H1 (cell line): ENCODE results near the gene FASLG. TPM values are rescaled to one million over a fixed set of nuclear protein-coding genes. Genes with fewer than 3 reads are reported as not detected.
A peak's percentile ranks its signal among the peaks of the same experiment; 100 is the strongest.

ENCODE experiments used
- CTCF ChIA-PET: fragments of 300-600 bp; sonication (Branson Sonifier 250); formaldehyde crosslinking; loops from one replicate; lab custom pipeline; 2021; ENCODE audit not compliant: partially characterized antibody; lab: Charles Lee
- POLR2A ChIA-PET: fragments of 300-600 bp; sonication (Branson Sonifier 250); formaldehyde crosslinking; loops from one replicate; lab custom pipeline; 2021; ENCODE audit warnings: inconsistent platforms; ENCODE audit not compliant: partially characterized antibody; lab: Charles Lee
- DNase-seq, 2 experiments: peaks; one replicate each; pipeline versions ENCODE4 v3.0.0 to v3.0.0-alpha.2; 2010 to 2022; ENCODE audit warnings: low spot score in 2 of 2, low read depth in 1 of 2, mixed read lengths in 1 of 2
- FAIRE-seq: peaks from 2 replicates; lab custom pipeline; 2011; peaks lifted over from hg19 to GRCh38; lab: Jason Lieb, UNC
- H2AFZ ChIP-seq: 2 replicates; pipeline ENCODE4 v1.8.1; 2012; ENCODE audit warnings: low read length, inconsistent platforms
- H2AK5ac ChIP-seq: 2 replicates; pipeline ENCODE4 v1.6.1; 2013; ENCODE audit warnings: low read depth, low read length
- H2BK120ac ChIP-seq: replicated peaks from 2 replicates; pipeline ENCODE3; 2013; ENCODE audit warnings: low read depth, low read length, inconsistent platforms
- H2BK12ac ChIP-seq: 2 replicates; pipeline ENCODE4 v1.6.1; 2013; ENCODE audit warnings: low read depth, low read length
- H2BK15ac ChIP-seq: 2 replicates; pipeline ENCODE4 v1.6.1; 2013; ENCODE audit warnings: low read length
- H2BK20ac ChIP-seq: 2 replicates; pipeline ENCODE4 v1.6.1; 2013; ENCODE audit warnings: low read length
- H2BK5ac ChIP-seq: 2 replicates; pipeline ENCODE4 v1.6.1; 2013; ENCODE audit warnings: low read depth, low read length
- H3K14ac ChIP-seq: 2 replicates; pipeline ENCODE4 v1.6.1; 2013; ENCODE audit warnings: inconsistent platforms; ENCODE audit not compliant: insufficient read length
- H3K18ac ChIP-seq: 2 replicates; pipeline ENCODE4 v1.6.1; 2013; ENCODE audit warnings: low read length; ENCODE audit errors: extremely low read depth
- H3K23ac ChIP-seq: 2 replicates; pipeline ENCODE4 v1.6.1; 2013; ENCODE audit warnings: inconsistent platforms; ENCODE audit not compliant: insufficient read length
- H3K23me2 ChIP-seq: 2 replicates; pipeline ENCODE4 v1.6.1; 2013; ENCODE audit warnings: low read depth, low read length
- H3K27ac ChIP-seq: 2 replicates; pipeline ENCODE4 v1.6.1; 2011; ENCODE audit warnings: low read depth, low read length, inconsistent platforms
- H3K27me3 ChIP-seq, 4 experiments: replicated peaks in 1 of 4; 1 replicate in 1 of 4; 2 replicates in 3 of 4; pipeline versions ENCODE4 v1.6.1 to v1.8.1; 2011 to 2013; ENCODE audit warnings: low read length in 3 of 4, mild to moderate bottlenecking in 3 of 4, inconsistent platforms in 2 of 4, mixed read lengths in 2 of 4, moderate library complexity in 1 of 4; ENCODE audit not compliant: control insufficient read depth in 3 of 4, insufficient read depth in 3 of 4; ENCODE audit errors: extremely low read depth in 1 of 4
- H3K36me3 ChIP-seq, 4 experiments: 2 replicates each; pipeline versions ENCODE4 v1.6.1 to v1.8.1; 2011 to 2013; ENCODE audit warnings: mild to moderate bottlenecking in 4 of 4, low read length in 3 of 4, moderate library complexity in 2 of 4, control low read depth in 1 of 4, inconsistent platforms in 1 of 4; ENCODE audit not compliant: insufficient read depth in 4 of 4, control insufficient read depth in 2 of 4
- H3K4ac ChIP-seq: replicated peaks from 2 replicates; pipeline ENCODE3; 2013; ENCODE audit warnings: low read length, low read depth, mixed read lengths, inconsistent platforms; ENCODE audit not compliant: insufficient read length
- H3K4me1 ChIP-seq, 4 experiments: replicated peaks in 1 of 4; 1 replicate in 1 of 4; 2 replicates in 3 of 4; pipeline versions ENCODE4 v1.6.1 to v1.8.1; 2011 to 2013; ENCODE audit warnings: low read length in 3 of 4, inconsistent platforms in 2 of 4, mixed read lengths in 1 of 4; ENCODE audit not compliant: insufficient read depth in 4 of 4, control insufficient read depth in 3 of 4
- H3K4me2 ChIP-seq, 2 experiments: 2 replicates each; pipeline versions ENCODE4 v1.6.1 to v1.8.1; 2011 to 2013; ENCODE audit warnings: low read depth in 2 of 2, low read length in 2 of 2, control low read depth in 1 of 2, inconsistent platforms in 1 of 2, mild to moderate bottlenecking in 1 of 2; ENCODE audit not compliant: insufficient read depth in 1 of 2
- H3K4me3 ChIP-seq, 4 experiments: fragments of 200-600, 300-600 bp in 1 of 4; sonication (generic), shearing (Covaris generic), sonication (Bioruptor Twin) in 1 of 4; 2 replicates each; pipeline versions ENCODE4 v1.5.1 to v1.8.1; 2011 to 2016; ENCODE audit warnings: low read length in 4 of 4, low read depth in 3 of 4, control low read depth in 2 of 4, inconsistent platforms in 2 of 4, mild to moderate bottlenecking in 2 of 4, mixed read lengths in 1 of 4, moderate library complexity in 1 of 4; ENCODE audit not compliant: insufficient read depth in 2 of 4; ENCODE audit errors: extremely low read depth in 1 of 4
- H3K56ac ChIP-seq: replicated peaks from 2 replicates; pipeline ENCODE3; 2013; ENCODE audit warnings: low read depth, mild to moderate bottlenecking, mixed read lengths, low read length, inconsistent platforms; ENCODE audit not compliant: insufficient read length
- H3K79me1 ChIP-seq: 2 replicates; pipeline ENCODE4 v1.6.1; 2013; ENCODE audit warnings: low read depth, low read length, control low read depth
- H3K79me2 ChIP-seq, 2 experiments: 2 replicates each; pipeline versions ENCODE4 v1.6.1 to v1.8.1; 2012 to 2013; ENCODE audit warnings: low read length in 2 of 2, mild to moderate bottlenecking in 2 of 2, inconsistent platforms in 1 of 2; ENCODE audit not compliant: insufficient read depth in 2 of 2, control insufficient read depth in 1 of 2
- H3K9ac ChIP-seq, 4 experiments: replicated peaks in 1 of 4; 1 replicate in 1 of 4; 2 replicates in 3 of 4; pipeline versions ENCODE4 v1.6.1 to v1.8.1; 2011 to 2013; ENCODE audit warnings: low read depth in 3 of 4, low read length in 3 of 4, control low read depth in 2 of 4, mild to moderate bottlenecking in 2 of 4, moderate library complexity in 2 of 4, inconsistent platforms in 1 of 4; ENCODE audit errors: extremely low read depth in 1 of 4
- H3K9me3 ChIP-seq, 2 experiments: 2 replicates each; pipeline versions ENCODE4 v1.6.1 to v1.8.1; 2012 to 2013; ENCODE audit warnings: mild to moderate bottlenecking in 2 of 2, moderate library complexity in 2 of 2, control low read depth in 1 of 2, inconsistent platforms in 1 of 2, low read depth in 1 of 2, low read length in 1 of 2, mixed read lengths in 1 of 2; ENCODE audit not compliant: insufficient read depth in 2 of 2
- H4K20me1 ChIP-seq, 2 experiments: replicated peaks in 1 of 2; 2 replicates each; pipeline versions ENCODE3 to v1.8.1; 2011 to 2013; ENCODE audit warnings: inconsistent platforms in 2 of 2, low read length in 2 of 2, mild to moderate bottlenecking in 1 of 2; ENCODE audit not compliant: insufficient read depth in 2 of 2, control insufficient read depth in 1 of 2
- H4K5ac ChIP-seq: 2 replicates; pipeline ENCODE4 v1.6.1; 2013; ENCODE audit warnings: low read length, low read depth, mixed read lengths, inconsistent platforms; ENCODE audit not compliant: insufficient read length
- H4K8ac ChIP-seq: 2 replicates; pipeline ENCODE4 v1.8.0; 2013; ENCODE audit warnings: mild to moderate bottlenecking, moderate library complexity, low read length, inconsistent platforms; ENCODE audit not compliant: insufficient read depth; ENCODE audit errors: extremely low read depth
- H4K91ac ChIP-seq: replicated peaks from 2 replicates; pipeline ENCODE3; 2013; ENCODE audit warnings: low read length, mixed read lengths, inconsistent platforms; ENCODE audit not compliant: insufficient read length
- CBX8 ChIP-seq: fragments of 300-800, 300-1000 bp; sonication (generic); IDR thresholded peaks from 2 replicates; pipeline ENCODE4 v1.7.1; 2016; ENCODE audit warnings: low read depth, low read length, borderline replicate concordance
- RAD21 ChIP-seq, 2 experiments: IDR thresholded peaks in 1 of 2; conservative IDR thresholded peaks in 1 of 2; 2 replicates each; pipeline ENCODE4 v1.6.1; 2011; ENCODE audit warnings: low read depth in 2 of 2, low read length in 2 of 2, improper control_type of control experiment in 1 of 2, inconsistent platforms in 1 of 2, mild to moderate bottlenecking in 1 of 2, moderate library complexity in 1 of 2
- WGBS, 2 experiments: shearing (Covaris generic) in 1 of 2; methylation state at CpG; one replicate each; pipeline versions ENCODE4 v1.1.6 to v1.1.7; 2013 to 2015; ENCODE audit warnings: low lambda C conversion rate in 2 of 2, mixed read lengths in 2 of 2, inconsistent platforms in 1 of 2, low coverage in 1 of 2, missing lambda C conversion rate in 1 of 2; ENCODE audit not compliant: insufficient replicate concordance in 2 of 2, insufficient coverage in 1 of 2, insufficient read length in 1 of 2; ENCODE audit errors: extremely low coverage in 1 of 2, missing lambda C conversion rate in 1 of 2; 5-methylcytosine and 5-hydroxymethylcytosine counted together
- polyA plus RNA-seq, 7 experiments: library from polyadenylated mRNA; depleted of rRNA in 3 of 7; stranded (reverse) in 5 of 7; unstranded in 2 of 7; fragments of >200 nt in 5 of 7; fragments of 200-250 nt in 2 of 7; gene quantifications; 1 replicate in 5 of 7; 2 replicates in 1 of 7; 4 replicates in 1 of 7; pipeline versions ENCODE4 v1.2.1 to v1.2.3, GENCODE V29; 2011 to 2013; ENCODE audit warnings: missing spikeins in 2 of 7, mixed read lengths in 2 of 7
- total RNA-seq: library from RNA; stranded (reverse); fragmentation: NEBNext Ultra II Directional; extraction: Animal tissue kit (Norgen Biotek cat#: 25700); gene quantifications from 2 replicates; pipeline ENCODE4 v1.2.1, GENCODE V29; 2021
- TF ChIP-seq, protein P1 (sequence below), 3 experiments: IDR thresholded peaks; 1 replicate in 2 of 3; 2 replicates in 1 of 3; pipeline versions ENCODE4 v1.5.1 to v1.6.1; 2011; ENCODE audit warnings: low read length in 3 of 3, mild to moderate bottlenecking in 3 of 3, inconsistent platforms in 2 of 3, low read depth in 1 of 3, moderate library complexity in 1 of 3; ENCODE audit not compliant: insufficient read depth in 1 of 3; ENCODE audit errors: control extremely low read depth in 1 of 3

FASLG gene
- total and polyA plus RNA-seq, 2 of the 8 experiments (the other 6 are each of a cell fraction or from before 2014, with no cell fraction given): not detected

DNA sequence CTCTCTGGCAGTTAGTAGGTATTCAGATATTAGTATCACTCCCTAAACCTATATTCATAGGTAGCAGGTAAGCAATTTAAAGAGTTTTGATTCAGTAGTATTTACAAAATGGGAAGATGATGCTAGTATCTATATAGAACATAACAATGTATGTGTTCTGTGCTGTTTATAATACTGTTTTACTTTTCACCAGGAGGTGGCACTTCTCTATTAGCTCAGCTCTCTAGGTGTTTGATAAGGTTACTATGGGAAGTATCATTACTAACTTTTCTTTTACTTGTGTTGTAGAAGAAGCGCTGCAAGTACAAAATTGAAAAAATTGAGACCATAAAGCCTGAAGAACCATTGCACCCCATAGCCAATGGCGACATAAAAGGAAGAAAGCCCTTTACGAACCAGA, 49.4 kb upstream of the FASLG start:
- Histone ChIP-seq H3K4me1 (no peaks in the 10 kb centered on the region), H3K36me3 (peaks cover 4 to 25% (median 11%) of the 10 kb centered on the region in 4 experiments; a peak in 6 of 8 replicates), H2BK12ac (no peak overlapping the region), H2AFZ (no peak overlapping the region), H4K8ac (no peak overlapping the region), H3K4me2 (no peak overlapping the region), H4K91ac (no peak overlapping the region), H2BK20ac (no peak overlapping the region), H3K4ac (no peak overlapping the region), H3K23ac (no peak overlapping the region), H4K5ac (no peak overlapping the region), H3K9me3 (no peaks in the 10 kb centered on the region), H3K79me2 (no peaks in the 10 kb centered on the region), H3K27ac (no peak overlapping the region), H2BK15ac (no peak overlapping the region), H2AK5ac (no peak overlapping the region), H3K9ac (no peak overlapping the region), H4K20me1 (no peaks in the 10 kb centered on the region), H3K14ac (no peak overlapping the region), H3K23me2 (no peaks in the 10 kb centered on the region), H3K56ac (no peak overlapping the region), H2BK5ac (no peak overlapping the region), H3K4me3 (no peak overlapping the region), H3K18ac (no peak overlapping the region), H3K79me1 (no peaks in the 10 kb centered on the region), H2BK120ac (no peak overlapping the region), H3K27me3 (no peaks in the 10 kb centered on the region)
- 93% methylated on average over 3 of the region's 3 CpGs; no CpG with 5 or more reads in 1 of the 2 experiments for WGBS, 2 experiments
- TF ChIP-seq RAD21 (IDR thresholded peaks at IDR 0.05 in 1 of 2, conservative IDR thresholded peaks at IDR 0.05 in 1 of 2; ENCODE audit: low read depth in 2 of 2, low read length in 2 of 2) (peak; percentile 28 to 43), CBX8 (no peak)
- TF ChIP-seq, protein P1, sequence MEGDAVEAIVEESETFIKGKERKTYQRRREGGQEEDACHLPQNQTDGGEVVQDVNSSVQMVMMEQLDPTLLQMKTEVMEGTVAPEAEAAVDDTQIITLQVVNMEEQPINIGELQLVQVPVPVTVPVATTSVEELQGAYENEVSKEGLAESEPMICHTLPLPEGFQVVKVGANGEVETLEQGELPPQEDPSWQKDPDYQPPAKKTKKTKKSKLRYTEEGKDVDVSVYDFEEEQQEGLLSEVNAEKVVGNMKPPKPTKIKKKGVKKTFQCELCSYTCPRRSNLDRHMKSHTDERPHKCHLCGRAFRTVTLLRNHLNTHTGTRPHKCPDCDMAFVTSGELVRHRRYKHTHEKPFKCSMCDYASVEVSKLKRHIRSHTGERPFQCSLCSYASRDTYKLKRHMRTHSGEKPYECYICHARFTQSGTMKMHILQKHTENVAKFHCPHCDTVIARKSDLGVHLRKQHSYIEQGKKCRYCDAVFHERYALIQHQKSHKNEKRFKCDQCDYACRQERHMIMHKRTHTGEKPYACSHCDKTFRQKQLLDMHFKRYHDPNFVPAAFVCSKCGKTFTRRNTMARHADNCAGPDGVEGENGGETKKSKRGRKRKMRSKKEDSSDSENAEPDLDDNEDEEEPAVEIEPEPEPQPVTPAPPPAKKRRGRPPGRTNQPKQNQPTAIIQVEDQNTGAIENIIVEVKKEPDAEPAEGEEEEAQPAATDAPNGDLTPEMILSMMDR (IDR thresholded peaks at IDR 0.05; ENCODE audit: control extremely low read depth in 1 of 3, insufficient read depth in 1 of 3, low read depth in 1 of 3, low read length in 3 of 3): peak in 2 of 3 experiments; percentile 20 to 27; a peak in 2 of 4 replicates
- ChIA-PET POLR2A (no interaction called here), CTCF (interaction anchor here (1.1 to 6.8 kb wide), 15 partner anchors 9 to 158 kb away, joined by 3 to 96 read pairs (median 5); partner anchors contain the start of gene FASLG)
- FAIRE-seq (no peak), DNase-seq (no peak)
